ENCODE measurements around the gene YAF2.
A peak's percentile ranks its signal among the peaks of the same experiment; 100 is the strongest.
"Not testable (repeated sequence)": the region's sequence is repeated elsewhere in the genome, so short reads cannot be mapped to it uniquely, and the experiment has no call there.

The YAF2 gene

DNA sequence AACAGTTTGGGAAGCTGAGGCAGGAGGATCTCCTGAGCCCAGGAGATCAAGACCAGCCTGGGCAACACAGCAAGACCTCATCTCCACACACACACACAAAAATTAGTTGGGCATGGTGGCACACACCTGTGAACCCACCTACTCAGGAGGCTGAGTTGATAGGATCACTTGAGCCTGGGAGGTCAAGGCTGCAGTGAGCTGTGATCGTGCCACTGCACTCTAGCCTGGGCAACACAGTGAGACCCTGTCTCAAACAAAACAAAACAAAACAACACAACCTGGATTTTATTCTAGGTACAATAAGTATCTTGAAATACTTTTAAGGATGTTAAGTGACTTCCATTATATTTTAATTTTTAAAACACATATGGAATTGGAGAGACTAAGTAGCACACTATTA lies 45.8 kb downstream of the YAF2 start:
- DNase-seq, result no peak

DNA sequence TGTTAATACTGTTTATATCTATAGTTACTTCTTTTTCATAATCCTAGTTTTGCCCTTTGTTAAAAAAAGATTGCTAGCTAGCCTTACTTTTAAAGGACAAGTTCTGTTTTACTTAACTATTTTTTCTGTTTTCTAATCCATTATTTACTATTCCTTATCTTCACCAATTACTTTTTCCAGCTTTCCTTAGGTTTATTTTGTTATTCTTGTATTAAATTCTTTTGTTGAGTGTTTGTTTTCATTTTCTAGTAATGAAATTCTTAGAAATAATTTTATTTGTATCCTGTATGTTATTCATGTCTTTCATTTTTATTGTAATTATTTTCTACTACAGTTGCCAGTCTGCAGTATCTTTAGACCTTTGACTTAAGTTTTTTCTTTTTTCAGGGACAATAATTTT lies 47.7 kb downstream of the YAF2 start:
- DNase-seq, result no peak

DNA sequence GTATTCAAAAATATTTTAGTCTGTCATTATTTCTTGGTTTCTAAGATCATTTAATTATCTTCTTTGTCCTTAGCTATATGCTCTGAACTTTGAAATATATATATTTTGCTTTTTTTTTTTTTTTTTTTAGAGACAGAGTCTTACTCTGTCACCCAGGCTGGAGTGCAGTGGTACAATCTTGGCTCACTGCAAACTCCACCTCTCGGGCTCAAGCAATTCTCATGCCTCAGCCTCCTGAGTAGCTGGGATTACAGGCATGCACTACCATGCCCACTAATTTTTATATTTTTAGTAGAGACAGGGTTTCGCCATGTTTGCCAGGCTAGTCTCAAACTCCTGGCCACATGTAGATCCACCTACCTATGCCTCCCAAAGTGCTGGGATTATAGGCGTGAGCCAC lies 49.8 kb downstream of the YAF2 start:
- DNase-seq, result not testable (repeated sequence)

DNA sequence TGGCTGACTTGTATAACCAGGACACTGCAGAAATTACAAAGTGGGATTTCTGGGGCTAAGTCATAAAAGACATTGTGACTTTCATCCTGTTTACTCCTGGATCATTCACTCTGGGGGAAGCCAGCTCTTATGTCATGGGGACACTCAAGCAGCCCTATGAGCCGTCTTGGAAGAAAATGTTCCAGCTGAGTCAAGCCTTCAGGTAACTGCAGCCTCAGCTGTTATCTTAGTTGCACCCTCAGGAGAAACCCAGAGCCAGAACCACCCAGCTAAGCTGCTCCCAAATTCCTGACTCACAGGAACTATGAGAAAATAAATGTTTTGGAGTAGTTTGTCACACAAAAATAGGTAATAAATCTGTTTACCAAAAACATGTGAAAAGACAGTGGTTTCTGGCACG lies 50.2 kb downstream of the YAF2 start:
- no peak for DNase-seq

DNA sequence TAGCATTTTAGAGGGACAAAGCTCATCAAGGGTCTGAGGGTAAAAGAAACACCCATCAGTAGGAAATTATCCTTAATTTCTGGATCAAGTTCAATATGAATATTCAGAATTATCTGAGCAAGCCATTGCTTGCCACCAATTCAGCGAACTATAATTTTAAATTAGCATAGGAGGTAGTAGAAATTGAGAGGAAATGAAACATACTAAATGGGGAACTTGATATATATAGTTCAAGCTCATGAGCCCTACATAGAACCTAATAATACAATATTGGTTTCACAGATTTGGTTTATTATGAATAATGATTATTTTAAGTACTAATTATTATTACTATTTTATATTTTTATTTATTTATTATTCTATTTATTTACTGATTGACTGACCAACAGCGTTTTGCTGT lies 51.3 kb downstream of the YAF2 start:
- DNase-seq, result no peak

DNA sequence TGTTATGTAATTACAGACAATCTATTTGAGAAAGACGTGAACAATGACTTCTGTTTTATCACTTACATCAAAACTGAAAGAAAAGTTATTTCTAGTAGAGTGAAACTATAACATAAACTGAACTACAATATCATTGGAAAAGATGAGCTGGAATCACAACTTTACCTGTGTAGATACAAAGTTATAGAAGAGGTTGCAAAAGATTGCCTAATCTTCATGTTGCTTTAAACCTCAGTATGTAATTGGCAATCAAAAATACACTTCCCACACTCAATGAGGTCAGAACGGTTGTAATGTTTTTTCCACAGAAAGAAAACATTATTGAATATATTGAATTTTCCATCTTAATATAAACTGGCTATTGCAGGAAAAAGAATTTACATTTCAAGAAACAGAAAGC lies 55.7 kb downstream of the YAF2 start:
- DNase-seq, result no peak

DNA sequence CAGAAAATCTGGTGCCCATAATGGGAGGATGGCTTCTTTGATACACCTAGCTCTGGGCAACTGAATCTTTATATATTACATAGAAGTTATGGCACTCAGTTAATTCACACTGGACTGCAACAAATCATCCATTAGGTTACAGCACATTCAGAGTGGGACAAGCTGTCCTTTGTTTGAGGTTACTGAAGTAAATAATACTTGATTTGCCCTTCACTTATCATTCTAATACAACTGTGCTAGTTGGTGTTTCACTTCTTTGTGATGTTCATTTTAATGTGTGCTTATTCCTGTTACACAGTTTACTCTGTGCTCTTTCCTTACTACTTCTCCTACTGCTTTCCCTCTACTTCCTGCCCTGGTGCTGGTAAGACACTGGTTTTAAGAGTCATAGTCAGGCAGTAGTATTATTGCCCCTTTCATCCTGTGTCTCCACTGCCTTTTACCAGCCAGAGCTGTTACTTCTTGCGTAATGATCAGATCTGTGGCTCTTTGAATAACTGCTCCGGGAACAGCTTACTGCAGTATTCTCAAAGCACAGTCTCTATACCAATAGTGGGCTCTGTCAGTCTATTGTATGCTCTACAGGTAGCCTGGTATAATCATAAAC lies 57.0 kb downstream of the YAF2 start:
- no peak for DNase-seq

DNA sequence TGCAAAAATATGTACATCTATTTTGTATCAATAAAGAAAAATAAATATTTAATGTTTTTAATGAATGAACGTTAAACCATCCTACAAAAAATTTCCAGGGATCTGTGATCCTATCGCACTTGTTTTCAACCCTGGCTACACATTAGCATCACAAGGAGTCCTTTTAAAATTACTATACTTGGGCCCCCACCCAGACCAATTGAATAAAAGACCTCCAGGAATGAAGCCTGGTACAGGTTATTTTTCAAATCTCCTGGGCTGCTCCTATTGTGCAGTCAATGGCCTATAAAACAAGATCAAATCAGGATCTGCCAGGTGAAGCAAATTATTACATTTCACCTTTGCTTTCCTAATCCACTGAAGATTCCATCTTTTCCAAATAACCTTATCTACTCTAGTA lies 59.9 kb downstream of the YAF2 start:
- DNase-seq, result no peak

DNA sequence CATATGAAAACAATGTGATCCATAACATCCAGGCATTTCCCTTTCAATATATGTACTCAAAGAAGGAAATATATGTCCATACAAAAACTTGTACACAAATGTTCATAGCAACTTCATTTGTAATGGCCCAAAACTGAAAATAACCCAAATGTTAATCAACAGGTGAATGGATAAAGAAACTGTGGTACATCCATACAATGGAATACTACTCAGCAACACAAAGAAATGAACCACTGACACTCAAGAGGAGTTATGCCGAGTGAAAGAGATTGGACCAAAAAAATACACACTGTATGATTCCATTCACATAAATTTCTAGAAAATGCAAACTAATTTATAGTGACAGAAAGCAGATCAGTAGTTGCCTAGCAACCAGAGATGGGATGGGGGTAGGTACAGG lies 63.1 kb downstream of the YAF2 start:
- DNase-seq, result no peak

DNA sequence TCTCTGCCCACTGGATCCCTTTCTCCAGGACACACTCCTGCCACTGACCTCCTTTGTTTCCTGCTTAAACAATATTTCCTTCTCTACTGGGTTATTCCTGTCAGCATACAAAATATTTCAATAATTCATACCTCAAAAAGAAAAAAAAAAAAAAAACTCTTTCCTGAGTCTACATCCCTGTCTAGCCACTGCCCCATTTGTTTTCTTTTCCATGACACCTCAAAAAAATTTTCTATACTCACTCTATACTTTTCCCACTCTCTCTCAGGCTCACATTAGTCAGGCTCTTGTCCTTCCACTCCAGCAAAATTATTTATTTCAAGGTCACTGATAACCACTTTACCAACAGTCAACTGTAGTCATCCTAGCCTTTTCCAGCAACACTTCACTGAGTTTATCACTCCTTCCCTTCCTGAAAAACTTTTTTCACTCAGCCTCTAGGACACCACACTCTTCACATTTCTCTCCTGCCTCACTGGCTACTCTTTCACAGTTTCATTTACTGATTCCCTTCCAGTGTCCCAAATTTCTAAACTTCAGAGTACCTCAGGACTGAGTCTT lies 64.0 kb downstream of the YAF2 start:
- no peak for DNase-seq

DNA sequence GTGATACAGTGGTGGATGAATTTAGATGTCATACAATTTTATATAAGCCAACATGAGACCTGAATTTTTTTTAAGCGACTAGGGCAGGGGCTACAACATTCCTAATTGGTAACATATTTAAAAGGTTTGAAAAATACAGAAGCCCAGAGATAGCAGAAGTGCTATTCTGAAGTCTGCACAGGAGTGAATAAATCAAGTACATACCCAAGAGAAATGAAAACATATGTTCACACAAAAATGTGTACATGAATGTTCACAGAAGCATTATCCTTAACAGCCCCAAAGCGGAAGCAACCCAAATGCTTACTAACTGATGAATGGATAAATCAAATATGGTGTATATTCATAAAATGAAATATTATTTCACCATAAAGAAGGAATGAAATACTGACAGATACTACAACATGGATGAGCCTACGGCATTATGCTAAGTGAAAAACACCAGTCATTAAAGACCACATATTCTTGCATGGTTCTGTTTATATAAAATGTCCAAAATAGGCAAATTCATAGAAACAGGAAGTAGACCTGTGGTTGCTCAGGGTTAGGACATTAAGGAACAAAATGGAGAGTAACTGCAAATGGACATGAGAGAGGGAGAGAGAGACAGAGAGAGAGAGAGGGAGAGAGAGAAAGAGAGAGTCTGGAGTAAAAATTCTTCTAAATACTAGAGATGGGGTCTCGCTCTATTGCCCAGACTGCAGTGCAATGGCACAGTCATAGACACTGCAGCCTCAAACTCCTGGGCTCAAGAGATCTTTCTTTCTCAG lies 65.4 kb downstream of the YAF2 start:
- no peak for DNase-seq

DNA sequence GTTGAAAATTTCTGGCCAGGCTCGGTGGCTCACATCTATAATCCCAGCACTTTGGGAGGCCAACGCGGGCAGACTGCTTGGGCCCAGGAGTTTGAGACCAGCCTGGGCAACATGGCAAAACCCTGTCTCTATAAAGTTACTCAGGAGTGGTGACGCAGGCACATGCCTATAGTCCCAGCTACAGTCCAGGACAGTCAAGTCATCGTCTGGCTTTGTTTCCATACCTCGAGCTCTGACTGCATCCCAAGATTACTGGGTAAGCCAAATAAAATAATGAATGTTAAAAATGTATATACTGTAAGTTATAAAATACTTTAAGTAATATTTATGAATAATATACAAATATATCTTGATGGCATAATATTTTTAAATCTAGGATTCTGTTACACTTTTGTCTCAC lies 70.3 kb downstream of the YAF2 start:
- no peak for DNase-seq

DNA sequence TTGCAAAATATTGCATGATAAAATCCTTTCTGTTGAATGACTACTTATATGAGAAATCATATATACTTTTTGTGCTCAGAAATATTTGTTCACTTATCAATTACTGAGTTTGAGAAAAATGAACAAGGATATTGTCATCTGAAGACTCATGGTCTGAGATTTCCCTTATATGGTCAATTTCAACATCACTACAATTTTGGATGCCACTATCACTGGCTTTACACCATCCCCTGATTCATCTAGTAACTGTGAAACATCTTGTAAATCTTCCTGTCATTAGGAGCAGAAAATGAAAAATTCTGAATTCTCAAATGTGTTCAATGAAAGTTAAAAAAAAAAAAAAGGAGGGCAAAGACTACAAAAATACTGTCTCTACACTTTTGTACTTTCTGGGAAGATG lies 71.5 kb downstream of the YAF2 start:
- DNase-seq, result no peak

DNA sequence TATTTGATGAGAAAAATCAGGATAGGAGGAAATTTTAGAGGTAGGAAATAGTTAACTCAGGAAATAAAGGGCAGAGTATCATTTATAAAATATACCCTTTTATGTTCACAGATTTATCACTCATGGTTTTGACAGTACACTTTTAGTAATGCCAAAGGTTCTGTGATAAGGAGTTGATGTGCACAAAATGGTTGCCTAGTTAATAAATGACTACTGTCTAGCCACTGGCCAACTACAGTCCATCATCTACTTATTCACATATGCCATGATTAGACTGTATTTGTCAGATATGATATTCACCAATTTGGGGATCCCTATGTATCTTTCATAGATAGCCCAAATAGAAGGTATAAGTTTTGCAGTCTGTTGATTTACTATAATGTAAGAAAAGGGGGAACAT lies 74.1 kb downstream of the YAF2 start:
- DNase-seq, result no peak

DNA sequence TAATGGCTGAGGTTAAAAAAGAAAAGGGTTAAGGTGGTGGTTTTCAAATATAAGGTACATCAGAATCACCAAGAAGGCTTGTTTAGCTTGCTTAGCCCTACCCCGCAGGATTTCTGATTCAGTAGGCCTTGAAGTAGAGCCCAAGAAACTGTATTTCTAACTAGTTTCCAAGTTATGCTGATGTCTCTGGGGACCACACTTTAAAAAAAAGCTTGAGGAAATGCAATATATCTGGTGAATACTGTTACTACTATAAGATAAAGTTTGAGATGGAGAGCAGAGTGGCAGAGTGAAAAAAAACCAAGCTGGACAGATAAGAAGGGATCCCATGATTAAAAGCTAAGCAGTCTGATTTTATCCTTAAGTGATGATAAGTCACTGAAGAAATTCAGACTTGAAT lies 75.1 kb downstream of the YAF2 start:
- no peak for DNase-seq

DNA sequence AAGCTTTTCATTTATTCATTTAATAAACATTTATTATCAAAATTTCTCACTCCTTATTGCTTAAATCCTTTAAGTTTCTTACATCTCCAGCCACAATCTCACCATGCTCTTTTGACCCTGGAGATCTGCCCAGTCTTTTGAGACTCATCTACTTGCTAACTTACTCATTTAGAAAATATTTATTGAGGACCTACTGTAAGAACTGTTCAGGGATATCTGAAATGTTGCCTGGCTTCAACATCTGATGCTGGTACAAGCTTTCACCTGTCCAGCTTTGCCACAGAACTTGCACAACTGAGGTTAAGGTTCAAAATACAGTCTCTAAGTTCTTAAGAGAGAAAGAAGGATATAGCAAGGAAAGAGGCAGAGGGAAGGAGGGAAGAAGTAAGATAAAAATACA lies 75.9 kb downstream of the YAF2 start:
- DNase-seq, result no peak

DNA sequence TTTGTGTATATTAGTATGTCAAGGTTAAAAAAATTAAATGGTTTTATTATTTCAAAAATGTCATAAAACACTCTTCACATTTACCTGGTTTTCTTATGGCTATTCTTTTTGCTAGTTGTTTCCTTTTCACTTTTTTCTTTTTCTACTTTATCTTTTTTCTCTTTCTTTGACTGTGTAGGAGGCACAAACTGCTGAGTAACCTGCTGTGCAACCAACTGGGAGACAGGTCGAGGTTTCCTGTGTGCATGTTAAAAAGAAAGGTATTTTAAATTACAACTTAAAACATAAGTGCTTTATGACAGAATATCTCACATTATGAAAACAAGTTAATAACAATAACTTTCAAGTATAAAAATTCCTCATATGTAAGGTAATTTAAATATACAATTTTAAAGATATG lies 76.5 kb downstream of the YAF2 start:
- no peak for DNase-seq

DNA sequence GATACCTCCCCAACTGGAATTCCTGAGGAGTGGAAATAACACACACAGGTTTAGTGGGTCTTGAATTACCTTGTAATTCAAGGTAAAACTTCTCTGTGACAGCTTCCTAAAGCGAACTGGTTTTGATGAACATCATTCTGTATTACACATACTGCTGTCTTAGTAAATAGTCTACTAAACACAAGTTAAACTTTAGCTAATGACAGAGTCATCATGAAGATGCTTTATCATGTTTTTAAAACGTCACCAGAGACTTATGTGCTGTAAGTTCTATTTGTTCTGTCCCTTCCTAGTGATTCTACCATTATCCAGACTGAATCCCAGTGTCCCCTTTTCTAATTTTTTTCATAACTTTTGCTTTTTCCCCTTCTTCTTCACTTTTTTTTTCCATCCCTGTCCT lies 81.8 kb downstream of the YAF2 start:
- DNase-seq, result no peak

DNA sequence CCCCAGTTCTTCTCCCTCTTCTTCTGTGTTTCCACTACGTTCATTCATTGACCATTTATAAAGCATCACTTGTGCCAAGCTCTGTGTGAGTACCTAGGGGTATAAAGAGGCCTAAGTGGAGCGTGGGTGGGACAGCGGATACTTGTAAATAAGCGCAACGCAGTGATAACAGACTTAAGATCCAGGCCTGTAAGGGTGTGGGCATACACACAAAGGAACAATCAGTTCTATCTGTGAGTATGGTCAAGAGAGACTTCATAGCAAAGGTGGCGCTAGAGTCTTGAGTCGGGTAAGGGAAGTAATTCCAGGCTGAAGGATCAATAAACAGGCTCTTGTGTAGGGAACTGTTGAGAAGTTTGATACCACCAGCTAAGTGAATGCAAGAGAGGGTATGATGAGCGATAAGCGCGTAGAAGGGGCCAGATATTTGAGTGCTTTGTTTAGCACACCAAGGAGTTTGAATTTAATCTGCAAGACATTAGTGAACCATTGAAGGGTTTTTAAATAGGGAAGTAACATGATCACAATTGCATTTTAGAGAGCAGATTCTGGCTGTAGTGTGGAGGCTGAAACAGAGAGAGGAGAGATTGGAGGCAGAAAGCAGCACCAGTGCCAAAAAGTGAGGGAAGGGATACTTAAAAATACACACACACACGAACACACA lies 92.4 kb downstream of the YAF2 start:
- DNase-seq, result no peak

DNA sequence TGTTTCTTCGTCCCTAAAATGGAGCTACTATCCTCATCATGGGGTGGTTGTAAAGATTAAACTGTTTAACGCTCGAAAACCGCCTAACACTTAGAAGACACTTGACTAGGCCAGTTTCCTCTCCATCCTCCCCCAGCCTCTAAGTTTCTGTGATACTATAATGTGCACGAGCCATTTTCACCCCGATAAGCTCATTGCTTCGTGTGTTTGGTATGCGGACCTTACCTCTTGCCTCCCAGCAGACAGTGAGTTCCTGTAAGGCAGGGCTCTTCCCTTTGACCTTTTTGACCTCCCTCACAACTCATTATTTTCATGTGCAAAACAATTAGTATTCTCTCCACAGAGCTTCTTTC lies 92.9 kb downstream of the YAF2 start:
- DNase-seq, result no peak

DNA sequence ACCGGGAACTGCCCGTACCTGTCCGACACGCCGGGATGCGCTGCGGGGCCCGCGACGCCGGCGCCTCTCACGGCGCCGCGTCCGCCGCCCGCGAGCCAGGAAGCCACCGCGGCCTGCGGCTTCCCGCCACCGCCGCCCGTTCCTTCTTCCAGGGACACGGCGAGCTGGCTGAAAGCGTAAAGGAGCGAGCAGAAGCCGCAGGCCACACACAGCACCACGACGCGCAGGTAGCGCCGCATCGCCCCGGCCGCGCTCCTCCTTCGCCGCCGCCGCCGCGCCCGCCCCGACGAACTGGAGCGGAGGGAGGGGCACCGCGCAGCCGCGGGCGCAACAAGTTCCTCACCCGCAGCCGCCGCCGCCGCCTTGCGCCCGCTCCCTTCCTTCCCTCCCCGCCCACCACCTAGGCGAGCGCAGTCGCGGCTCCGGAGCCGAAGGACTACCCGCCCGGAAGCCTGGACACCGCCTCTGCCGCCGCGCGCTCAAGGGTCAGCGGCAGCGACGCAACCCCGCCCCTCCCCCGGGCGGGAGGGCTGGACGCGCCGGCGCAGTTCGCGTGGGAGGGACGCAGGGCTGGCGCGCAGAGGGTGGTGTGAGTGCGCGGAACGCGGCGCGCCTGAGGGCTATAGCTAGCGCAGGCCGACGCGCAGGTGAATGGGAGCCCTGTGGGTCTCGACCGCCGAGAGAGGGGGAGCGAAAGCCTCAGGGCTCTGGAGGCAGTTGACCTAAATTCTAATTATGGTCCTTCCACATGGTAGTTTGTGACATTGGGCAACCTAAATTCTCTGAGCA lies 93.4 kb downstream of the YAF2 start, which contains the start of gene GXYLT1:
GXYLT1 (minus strand) TSS at position 467 of the 789 bp plus-strand sequence; CDS start at position 239, 228 bp downstream.
- peak; percentile 79 for DNase-seq

DNA sequence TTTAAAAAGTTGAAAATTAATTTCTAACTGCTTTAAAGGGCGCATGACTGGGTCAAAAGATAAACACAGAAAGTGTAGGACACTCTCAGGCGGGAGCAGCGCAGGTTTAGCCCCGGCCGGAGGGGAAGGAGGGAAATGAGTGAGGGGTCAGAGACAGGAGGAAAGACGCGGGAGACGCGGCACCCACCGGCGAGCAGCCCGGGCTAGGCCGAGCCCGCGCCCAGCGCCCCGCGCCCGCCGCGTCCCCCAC lies 94.0 kb downstream of the YAF2 start:
- no peak for DNase-seq

DNA sequence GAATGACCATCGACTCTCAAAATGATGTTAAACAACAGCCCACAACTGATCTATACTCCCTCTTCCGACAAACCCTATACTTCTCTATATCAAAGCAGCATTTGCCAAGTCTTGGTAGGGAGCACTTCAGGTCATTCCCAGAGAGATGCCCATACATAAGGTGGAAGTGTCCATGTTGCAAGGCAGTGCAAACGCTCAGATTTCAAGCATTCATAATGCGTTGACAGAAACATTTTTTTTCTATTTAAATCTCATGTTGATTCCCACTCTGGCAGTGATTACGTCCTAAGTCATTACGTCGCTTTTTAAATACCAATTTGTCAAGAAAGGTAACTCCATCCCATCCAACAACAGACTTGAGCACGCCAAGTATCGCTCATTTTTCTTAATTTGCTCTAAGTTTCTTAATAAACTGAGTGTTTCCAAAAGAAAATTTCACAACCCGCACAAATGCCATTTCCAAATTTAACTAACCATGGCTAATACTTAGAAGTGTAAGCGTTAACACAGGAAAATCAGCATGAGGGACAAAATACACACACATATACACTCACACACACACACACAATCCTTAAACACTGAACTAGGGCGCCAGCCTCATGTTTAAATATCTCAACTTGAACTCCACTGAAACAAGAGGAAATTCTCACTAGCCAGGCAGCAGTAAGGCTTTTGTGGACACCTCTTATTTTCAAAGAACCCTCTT lies 94.4 kb downstream of the YAF2 start:
- DNase-seq, result no peak
